ENCODE data around the gene KLC1.
"Not testable (repeated sequence)": the region's sequence is repeated elsewhere in the genome, so short reads cannot be mapped to it uniquely, and the experiment has no call there.

DNA sequence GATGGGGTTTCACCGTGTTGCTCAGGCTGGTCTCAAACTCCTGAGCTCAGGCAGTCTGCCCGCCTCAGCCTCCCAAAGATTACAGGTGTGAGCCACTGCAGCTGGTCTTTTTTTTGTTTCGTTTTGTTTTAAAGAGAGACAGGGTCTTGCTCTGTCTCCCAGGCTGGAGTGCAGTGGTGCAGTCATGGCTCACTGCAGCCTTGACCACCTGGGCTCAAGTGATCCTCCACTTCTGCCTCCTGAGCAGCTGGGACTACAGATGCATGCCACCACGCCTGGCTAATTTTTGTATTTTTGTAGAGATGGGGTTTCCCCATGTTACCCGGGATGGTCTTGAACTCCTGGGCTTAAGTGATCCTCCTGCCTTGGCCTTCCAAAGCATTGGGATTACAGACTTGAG lies 62.6 kb downstream of the KLC1 start:
- TF ChIP-seq, protein P1, sequence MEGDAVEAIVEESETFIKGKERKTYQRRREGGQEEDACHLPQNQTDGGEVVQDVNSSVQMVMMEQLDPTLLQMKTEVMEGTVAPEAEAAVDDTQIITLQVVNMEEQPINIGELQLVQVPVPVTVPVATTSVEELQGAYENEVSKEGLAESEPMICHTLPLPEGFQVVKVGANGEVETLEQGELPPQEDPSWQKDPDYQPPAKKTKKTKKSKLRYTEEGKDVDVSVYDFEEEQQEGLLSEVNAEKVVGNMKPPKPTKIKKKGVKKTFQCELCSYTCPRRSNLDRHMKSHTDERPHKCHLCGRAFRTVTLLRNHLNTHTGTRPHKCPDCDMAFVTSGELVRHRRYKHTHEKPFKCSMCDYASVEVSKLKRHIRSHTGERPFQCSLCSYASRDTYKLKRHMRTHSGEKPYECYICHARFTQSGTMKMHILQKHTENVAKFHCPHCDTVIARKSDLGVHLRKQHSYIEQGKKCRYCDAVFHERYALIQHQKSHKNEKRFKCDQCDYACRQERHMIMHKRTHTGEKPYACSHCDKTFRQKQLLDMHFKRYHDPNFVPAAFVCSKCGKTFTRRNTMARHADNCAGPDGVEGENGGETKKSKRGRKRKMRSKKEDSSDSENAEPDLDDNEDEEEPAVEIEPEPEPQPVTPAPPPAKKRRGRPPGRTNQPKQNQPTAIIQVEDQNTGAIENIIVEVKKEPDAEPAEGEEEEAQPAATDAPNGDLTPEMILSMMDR (IDR thresholded peaks at IDR 0.05) = not testable (repeated sequence)
- TF ChIP-seq POLR2AphosphoS5, POLR2A, EP300 (IDR thresholded peaks at IDR 0.05): not testable (repeated sequence)
